A673 (cell line): Measurements from ENCODE around the gene MYO19. TPM values are rescaled to one million over a fixed set of nuclear protein-coding genes. Genes with fewer than 3 reads are reported as not detected.

ENCODE experiments used
- BruUV-seq: library from RNA; stranded (reverse); fragments of 400-500 nt; replicated peaks from 2 replicates; lab custom pipeline; 2021; lab: Mats Ljungman, UMichigan
- CTCF ChIA-PET: fragments of 300-600 bp; sonication (Branson Sonifier 250); formaldehyde crosslinking; loops from one replicate; lab custom pipeline; 2022; ENCODE audit warnings: antibody characterized with exemption; lab: Charles Lee
- POLR2A ChIA-PET: fragments of 300-600 bp; sonication (Branson Sonifier 250); formaldehyde crosslinking; loops from one replicate; lab custom pipeline; 2022; ENCODE audit warnings: antibody characterized with exemption; ENCODE audit not compliant: low non-redundant PET; lab: Charles Lee
- DNase-seq: peaks from one replicate; pipeline ENCODE4 v3.0.0-alpha.2; 2015; ENCODE audit warnings: low spot score
- H3K27ac ChIP-seq: fragments of 200-600 bp; sonication (generic); 2 replicates; pipeline ENCODE4 v1.5.1; 2016; ENCODE audit warnings: mixed run types, low read depth, mild to moderate bottlenecking, mixed read lengths, antibody characterized with exemption, low read length; ENCODE audit not compliant: poor library complexity, severe bottlenecking
- H3K27me3 ChIP-seq: fragments of 200-600 bp; sonication (generic); replicated peaks from 2 replicates; pipeline ENCODE4 v1.6.1; 2017; ENCODE audit warnings: mixed run types, low read depth, mild to moderate bottlenecking, mixed read lengths, antibody characterized with exemption, low read length; ENCODE audit not compliant: insufficient read depth, poor library complexity
- H3K36me3 ChIP-seq: fragments of 200-600 bp; sonication (generic); 2 replicates; pipeline ENCODE4 v1.6.1; 2016; ENCODE audit warnings: mixed run types, mild to moderate bottlenecking, mixed read lengths, antibody characterized with exemption, low read length; ENCODE audit not compliant: insufficient read depth, poor library complexity, severe bottlenecking
- H3K4me1 ChIP-seq: fragments of 200-600 bp; sonication (generic); 2 replicates; pipeline ENCODE4 v1.6.1; 2017; ENCODE audit warnings: mixed run types, mild to moderate bottlenecking, mixed read lengths, antibody characterized with exemption, low read length; ENCODE audit not compliant: insufficient read depth, poor library complexity, severe bottlenecking
- H3K4me3 ChIP-seq: fragments of 200-600 bp; sonication (generic); 2 replicates; pipeline ENCODE4 v1.5.1; 2016; ENCODE audit warnings: low read depth, mixed run types, mild to moderate bottlenecking, mixed read lengths, low read length; ENCODE audit not compliant: poor library complexity, severe bottlenecking
- H3K9me3 ChIP-seq: fragments of 200-600 bp; sonication (generic); 2 replicates; pipeline ENCODE4 v1.6.1; 2016; ENCODE audit warnings: mixed run types, low read depth, mild to moderate bottlenecking, mixed read lengths, antibody characterized with exemption, low read length; ENCODE audit not compliant: poor library complexity, severe bottlenecking
- EZH2 ChIP-seq: fragments of 200-600 bp; sonication (generic); IDR thresholded peaks from 2 replicates; pipeline ENCODE4 v1.6.1; 2017; ENCODE audit warnings: borderline replicate concordance, low read depth, mild to moderate bottlenecking, mixed read lengths, antibody characterized with exemption, low read length; ENCODE audit not compliant: poor library complexity, severe bottlenecking
- intact Hi-C: fragments of 100-400 bp; cut with micrococcal nuclease; formaldehyde crosslinking; loops from one replicate; pipeline ENCODE4 v1.10.0; 2022; ENCODE audit not compliant: unreplicated experiment
- total RNA-seq: library from RNA; stranded (reverse); gene quantifications from 2 replicates; pipeline ENCODE4 v1.2.3, GENCODE V29; 2021
- TF ChIP-seq, protein P1 (sequence below): fragments of 300-800, 200-600 bp; sonication (generic); conservative IDR thresholded peaks from 2 replicates; pipeline ENCODE4 v1.5.1; 2017; ENCODE audit warnings: low read depth, mild to moderate bottlenecking, antibody characterized with exemption, low read length, moderate library complexity, mixed read lengths

The MYO19 gene
- total RNA-seq, 1 experiment from 2014 or later: 53.0 TPM

DNA sequence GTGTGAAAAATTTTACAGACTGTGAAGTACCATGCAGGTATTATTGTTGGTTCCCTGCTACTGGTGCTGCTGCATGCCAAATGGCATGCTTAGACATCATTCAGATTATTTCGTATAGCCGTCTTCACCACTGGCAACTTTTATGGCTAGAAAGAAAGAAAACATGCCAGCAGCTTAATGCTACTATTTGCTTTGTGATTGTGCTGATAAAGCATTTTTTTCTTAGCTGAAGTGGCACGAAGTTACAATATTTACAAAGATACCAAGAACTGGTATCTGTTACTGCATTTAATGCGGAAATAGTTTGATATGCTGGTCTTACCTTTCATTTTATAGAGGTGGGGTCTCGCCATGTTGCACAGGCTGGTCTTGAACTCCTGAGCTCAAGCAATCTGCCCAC lies 40.0 kb downstream of the MYO19 start:
- Histone ChIP-seq H3K4me3 (no peak overlapping the region), H3K27me3 (no peaks in the 10 kb centered on the region), H3K4me1 (no peaks in the 10 kb centered on the region), H3K27ac (no peak overlapping the region), H3K36me3 (peaks cover 10% of the 10 kb centered on the region), H3K9me3 (no peaks in the 10 kb centered on the region)
- intact Hi-C loops: no loop called here
- POLR2A ChIA-PET: no interaction called here
- CTCF ChIA-PET: no interaction called here
- no peak for TF ChIP-seq EZH2
- TF ChIP-seq, protein P1, sequence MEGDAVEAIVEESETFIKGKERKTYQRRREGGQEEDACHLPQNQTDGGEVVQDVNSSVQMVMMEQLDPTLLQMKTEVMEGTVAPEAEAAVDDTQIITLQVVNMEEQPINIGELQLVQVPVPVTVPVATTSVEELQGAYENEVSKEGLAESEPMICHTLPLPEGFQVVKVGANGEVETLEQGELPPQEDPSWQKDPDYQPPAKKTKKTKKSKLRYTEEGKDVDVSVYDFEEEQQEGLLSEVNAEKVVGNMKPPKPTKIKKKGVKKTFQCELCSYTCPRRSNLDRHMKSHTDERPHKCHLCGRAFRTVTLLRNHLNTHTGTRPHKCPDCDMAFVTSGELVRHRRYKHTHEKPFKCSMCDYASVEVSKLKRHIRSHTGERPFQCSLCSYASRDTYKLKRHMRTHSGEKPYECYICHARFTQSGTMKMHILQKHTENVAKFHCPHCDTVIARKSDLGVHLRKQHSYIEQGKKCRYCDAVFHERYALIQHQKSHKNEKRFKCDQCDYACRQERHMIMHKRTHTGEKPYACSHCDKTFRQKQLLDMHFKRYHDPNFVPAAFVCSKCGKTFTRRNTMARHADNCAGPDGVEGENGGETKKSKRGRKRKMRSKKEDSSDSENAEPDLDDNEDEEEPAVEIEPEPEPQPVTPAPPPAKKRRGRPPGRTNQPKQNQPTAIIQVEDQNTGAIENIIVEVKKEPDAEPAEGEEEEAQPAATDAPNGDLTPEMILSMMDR: no peak
- no TSS peak for BruUV-seq
- DNase-seq: no peak

- ChIA-PET POLR2A (no interaction called here), CTCF (no interaction called here)
- no peak overlapping the region for H3K4me3 ChIP-seq
- H3K27me3 ChIP-seq: no peaks in the 10 kb centered on the region
- H3K36me3 ChIP-seq: peaks cover 10% of the 10 kb centered on the region
- TF ChIP-seq, protein P1: no peak
- no peak for TF ChIP-seq EZH2
- no peaks in the 10 kb centered on the region for H3K4me1 ChIP-seq
- BruUV-seq: no TSS peak
- H3K9me3 ChIP-seq: no peaks in the 10 kb centered on the region
- no peak for DNase-seq
- intact Hi-C loops: no loop called here
- H3K27ac ChIP-seq: no peak overlapping the region
Observed at GRCh38 chr17:36493956-36494355, 40.7 kb downstream of the MYO19 start.

DNA sequence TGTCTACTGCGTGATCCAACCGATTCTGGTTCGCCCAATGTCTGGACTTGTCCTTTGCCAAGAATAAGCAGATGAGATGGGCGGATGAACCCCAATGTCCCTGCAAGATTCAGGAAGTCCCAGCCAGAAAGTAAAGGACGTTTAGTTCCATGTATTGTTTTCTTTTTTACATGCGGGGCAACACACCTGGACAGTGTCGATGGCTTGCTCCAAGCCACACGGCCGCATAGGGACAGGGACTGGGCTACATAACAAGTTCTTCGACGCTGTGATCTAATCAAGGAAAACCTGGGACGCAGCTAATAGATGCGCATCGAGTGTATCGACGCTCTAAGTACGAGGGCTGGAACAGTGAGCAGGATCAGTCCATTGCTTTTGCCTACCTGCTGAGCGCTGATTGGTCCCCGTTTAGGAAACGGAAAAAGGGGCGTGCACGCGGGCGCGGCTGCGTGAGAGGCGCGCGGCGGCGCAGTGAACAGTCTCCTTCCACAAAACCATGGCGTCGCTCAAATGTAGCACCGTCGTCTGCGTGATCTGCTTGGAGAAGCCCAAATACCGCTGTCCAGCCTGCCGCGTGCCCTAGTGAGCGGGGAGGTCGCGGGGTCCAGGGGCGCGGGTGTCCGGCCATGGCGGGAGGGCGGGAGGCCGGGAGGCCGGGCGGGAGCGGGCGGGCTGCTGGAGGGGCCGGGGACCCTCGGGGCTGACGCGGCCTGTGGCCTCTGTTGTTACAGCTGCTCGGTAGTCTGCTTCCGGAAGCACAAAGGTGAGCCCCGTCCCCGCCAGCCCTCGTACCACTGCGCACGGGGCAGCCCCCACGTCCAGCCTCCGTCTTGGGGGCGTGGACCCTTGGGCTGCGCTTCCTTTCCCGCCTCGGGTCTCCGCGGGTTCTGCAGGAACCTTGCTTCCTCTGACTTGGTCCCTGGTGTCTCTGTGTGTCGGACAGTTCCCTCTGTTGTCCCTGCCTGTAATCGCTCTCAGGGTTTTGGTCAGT lies 48.2 kb downstream of the MYO19 start, which contains the start of gene ZNHIT3:
Gene ZNHIT3 (plus strand): TSS at position 478 of the 991 bp plus-strand sequence. CDS start 19 bp downstream, at position 497.
- peak; percentile 92 for DNase-seq
- intact Hi-C loops: loop anchor here (10.0 kb wide), 1 partner anchor 522 kb away; no protein-coding TSS in a partner anchor
- no peaks in the 10 kb centered on the region for H3K9me3 ChIP-seq
- BruUV-seq: no TSS peak
- H3K27ac ChIP-seq: peak within 1 kb of the TSS; percentile 78
- H3K4me1 ChIP-seq: peaks cover 4% of the 10 kb centered on the region
- TF ChIP-seq, protein P1: no peak
- TF ChIP-seq EZH2: no peak
- ChIA-PET CTCF (no interaction called here), POLR2A (no interaction called here)
- H3K4me3 ChIP-seq: peak within 1 kb of the TSS; percentile 69
- H3K27me3 ChIP-seq: peaks cover 8% of the 10 kb centered on the region
- no peaks in the 10 kb centered on the region for H3K36me3 ChIP-seq
